ENCODE data around the gene CHMP5. TPM values are rescaled to one million over a fixed set of nuclear protein-coding genes. Genes with fewer than 3 reads are reported as not detected.
A peak's percentile ranks its signal among the peaks of the same experiment; 100 is the strongest.

The CHMP5 gene
- 10 to 100 TPM; 42.9 to 78.8 (median 60.8) TPM for total RNA-seq

DNA sequence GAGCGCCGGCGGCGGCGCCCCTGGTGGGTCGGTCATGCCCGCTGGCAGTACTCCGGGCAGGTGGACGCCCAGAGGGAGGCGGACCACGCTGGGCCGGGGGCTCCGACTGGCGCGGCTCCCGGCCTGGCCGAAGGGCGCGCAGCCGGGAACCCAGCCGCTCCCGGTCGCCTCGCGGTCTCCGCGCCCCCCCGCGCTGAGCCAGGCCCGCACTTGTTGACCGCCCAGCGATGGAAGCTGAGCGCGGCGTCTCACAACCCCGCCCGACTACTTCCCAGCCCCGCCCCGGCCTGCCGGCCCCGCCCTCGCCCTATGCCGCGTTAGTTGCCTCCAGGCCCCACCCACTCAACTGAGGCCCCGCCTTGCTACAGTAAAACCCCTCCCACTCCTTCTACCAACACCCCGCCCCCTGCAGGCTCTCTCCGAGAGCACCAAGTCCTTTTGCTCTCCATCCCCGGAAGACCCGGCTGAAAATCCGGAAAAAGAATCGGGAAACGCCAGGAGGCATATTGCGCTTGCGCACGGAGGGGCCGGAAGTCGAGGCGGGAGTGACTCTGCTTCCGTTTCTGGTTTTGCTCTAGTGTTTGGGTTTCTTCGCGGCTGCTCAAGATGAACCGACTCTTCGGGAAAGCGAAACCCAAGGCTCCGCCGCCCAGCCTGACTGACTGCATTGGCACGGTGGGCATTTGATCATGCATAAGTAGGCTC is at the start of gene CHMP5, which contains the start of gene BAG1:
Gene CHMP5, plus strand, starts transcription at position 577 of the 705 bp plus-strand sequence. Its CDS starts 30 bp downstream, at position 607.
Gene BAG1, minus strand, starts transcription at position 236 of the 705 bp plus-strand sequence.
- H3K9me3 ChIP-seq: no peaks in the 10 kb centered on the region

DNA sequence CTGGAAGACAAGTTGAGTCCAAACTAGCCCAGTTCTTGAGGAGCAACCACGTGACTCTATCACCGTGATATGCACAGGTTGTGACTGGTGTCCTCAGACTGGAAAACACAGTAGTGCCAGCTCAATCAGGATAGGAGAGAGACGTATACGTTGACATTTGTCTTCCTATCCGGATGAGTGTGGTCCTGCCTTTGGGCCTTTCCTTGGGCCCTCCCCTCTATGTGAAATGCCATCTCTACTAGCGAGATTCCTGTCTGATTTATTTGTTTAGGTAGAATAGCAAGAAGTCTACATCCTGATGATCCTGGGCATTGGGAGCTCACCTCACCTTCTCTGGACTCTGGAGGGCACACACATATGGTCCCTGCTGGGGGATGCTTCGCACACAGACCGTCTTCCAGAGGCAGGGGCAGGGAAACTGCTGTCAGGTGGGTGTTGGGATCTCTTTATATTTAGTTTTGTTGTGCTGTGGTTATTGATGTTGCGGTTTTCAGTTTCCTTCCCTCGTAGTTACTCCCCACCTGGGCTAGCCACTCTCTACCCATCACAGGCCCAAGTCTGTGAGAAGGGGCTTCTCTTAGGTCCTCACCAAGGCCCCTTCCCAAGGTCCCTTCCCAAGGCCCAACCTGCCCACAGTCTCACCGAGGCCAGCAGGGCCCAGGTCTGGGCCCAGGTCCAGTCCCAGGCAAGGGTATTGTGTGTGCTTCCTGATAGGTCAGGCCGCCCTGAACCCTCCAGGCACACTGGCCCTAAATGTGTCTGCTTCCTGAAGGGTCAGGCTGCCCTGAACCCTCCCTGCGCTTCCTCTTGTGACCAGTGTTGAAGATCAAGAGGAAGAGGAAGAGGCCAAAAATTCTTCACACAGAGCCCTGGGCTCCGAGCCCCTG is 43.9 kb upstream of the CHMP5 start:
- no peak overlapping the region for H3K4me3 ChIP-seq
- TF ChIP-seq CTCF (IDR thresholded peaks at IDR 0.05) (no peak), POLR2A (IDR thresholded peaks at IDR 0.05) (no peak)
- peaks cover 0 to 4% (median 0%) of the 10 kb centered on the region in 4 donors for H3K4me1 ChIP-seq
- no peaks in the 10 kb centered on the region for H3K36me3 ChIP-seq
- H3K27me3 ChIP-seq: no peaks in the 10 kb centered on the region
- H3K9me3 ChIP-seq: no peaks in the 10 kb centered on the region
- peak overlapping the region in 2 of 4 donors; percentile 30 to 34 for H3K27ac ChIP-seq
- peak in 2 of 3 donors; percentile 26 to 50 for DNase-seq

More for the DNA sequence above, at the start of gene CHMP5, which contains the start of gene BAG1:
- Histone ChIP-seq H3K4me3 (peak within 1 kb of the TSS; percentile 64 to 94 (median 87)), H3K27me3 (no peaks in the 10 kb centered on the region), H3K36me3 (peaks cover 0 to 60% (median 0%) of the 10 kb centered on the region in 3 donors), H3K4me1 (peaks cover 0 to 30% (median 5%) of the 10 kb centered on the region in 4 donors), H3K27ac (peak within 1 kb of the TSS; percentile 90 to 97 (median 94))
- TF ChIP-seq CTCF (IDR thresholded peaks at IDR 0.05) (peak; percentile 22 to 46 (median 36)), POLR2A (IDR thresholded peaks at IDR 0.05) (peak; percentile 81 to 85)
- peak; percentile 100 for DNase-seq

DNA sequence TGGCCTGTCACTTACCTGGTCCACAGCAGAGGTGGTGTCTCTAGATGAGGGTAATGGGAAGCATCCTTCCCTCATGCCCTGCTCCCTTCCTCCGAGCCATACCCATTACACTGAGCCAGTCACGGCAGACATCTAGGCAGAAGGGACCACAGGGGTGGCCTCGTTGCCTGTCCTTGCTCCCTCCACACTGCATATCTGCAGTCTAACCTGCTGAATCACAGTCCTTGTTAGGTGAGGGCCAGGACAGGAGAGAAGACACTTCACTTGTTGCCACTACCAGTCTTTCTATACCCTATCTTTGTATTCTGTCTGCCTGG is 43.3 kb upstream of the CHMP5 start:
- DNase-seq: no peak
- Histone ChIP-seq H3K4me3 (no peak overlapping the region), H3K4me1 (peaks cover 0 to 4% (median 0%) of the 10 kb centered on the region in 4 donors), H3K27ac (peak overlapping the region in 2 of 4 donors; percentile 30 to 34), H3K36me3 (no peaks in the 10 kb centered on the region), H3K9me3 (no peaks in the 10 kb centered on the region), H3K27me3 (no peaks in the 10 kb centered on the region)
- TF ChIP-seq CTCF (IDR thresholded peaks at IDR 0.05): no peak
- no peak for TF ChIP-seq POLR2A (IDR thresholded peaks at IDR 0.05)

GRCh38 chr9:33222031-33222430 is 42.8 kb upstream of the CHMP5 start:
- Histone ChIP-seq H3K4me3 (no peak overlapping the region), H3K4me1 (peaks cover 0 to 4% (median 0%) of the 10 kb centered on the region in 4 donors), H3K27ac (no peak overlapping the region), H3K9me3 (no peaks in the 10 kb centered on the region), H3K36me3 (no peaks in the 10 kb centered on the region), H3K27me3 (no peaks in the 10 kb centered on the region)
- DNase-seq: peak in 1 of 3 donors; percentile 41
- TF ChIP-seq POLR2A (IDR thresholded peaks at IDR 0.05) (no peak), CTCF (IDR thresholded peaks at IDR 0.05) (no peak)

DNA sequence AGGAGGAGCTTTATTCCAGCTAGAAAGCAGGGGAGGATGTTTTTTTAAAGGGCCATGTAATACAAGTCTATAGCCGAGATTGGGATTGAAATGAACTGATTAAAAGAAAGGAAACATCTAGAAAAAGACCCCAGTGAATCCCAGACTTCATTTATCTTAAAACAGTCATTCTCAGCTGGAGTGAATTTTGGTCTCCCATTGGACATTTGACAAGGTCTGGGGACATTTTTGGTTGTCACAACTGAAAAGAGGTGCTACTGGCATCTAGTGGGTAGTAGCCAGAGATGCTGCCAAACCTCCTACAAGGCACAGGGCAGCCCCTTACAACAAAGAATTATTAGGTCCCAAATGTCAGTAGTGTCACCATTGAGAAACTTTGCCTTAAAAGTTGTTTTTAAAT is 41.2 kb upstream of the CHMP5 start:
- Histone ChIP-seq H3K9me3 (no peaks in the 10 kb centered on the region), H3K27ac (no peak overlapping the region), H3K4me3 (no peak overlapping the region), H3K4me1 (peaks cover 0 to 4% (median 0%) of the 10 kb centered on the region in 4 donors), H3K27me3 (no peaks in the 10 kb centered on the region), H3K36me3 (no peaks in the 10 kb centered on the region)
- TF ChIP-seq POLR2A (IDR thresholded peaks at IDR 0.05) (no peak), CTCF (IDR thresholded peaks at IDR 0.05) (no peak)
- no peak for DNase-seq

Measured in Peyer's patch (tissue), 4 donors.